NCI-H524 (cell line): ENCODE measurements around the gene PI3.
"Not testable (repeated sequence)": the region's sequence is repeated elsewhere in the genome, so short reads cannot be mapped to it uniquely, and the experiment has no call there.

ENCODE experiments used
- DNase-seq, 2 experiments: peaks; one replicate each; lab custom pipeline; 2025; lab: John Stamatoyannopoulos, UW

PI3 gene

DNA sequence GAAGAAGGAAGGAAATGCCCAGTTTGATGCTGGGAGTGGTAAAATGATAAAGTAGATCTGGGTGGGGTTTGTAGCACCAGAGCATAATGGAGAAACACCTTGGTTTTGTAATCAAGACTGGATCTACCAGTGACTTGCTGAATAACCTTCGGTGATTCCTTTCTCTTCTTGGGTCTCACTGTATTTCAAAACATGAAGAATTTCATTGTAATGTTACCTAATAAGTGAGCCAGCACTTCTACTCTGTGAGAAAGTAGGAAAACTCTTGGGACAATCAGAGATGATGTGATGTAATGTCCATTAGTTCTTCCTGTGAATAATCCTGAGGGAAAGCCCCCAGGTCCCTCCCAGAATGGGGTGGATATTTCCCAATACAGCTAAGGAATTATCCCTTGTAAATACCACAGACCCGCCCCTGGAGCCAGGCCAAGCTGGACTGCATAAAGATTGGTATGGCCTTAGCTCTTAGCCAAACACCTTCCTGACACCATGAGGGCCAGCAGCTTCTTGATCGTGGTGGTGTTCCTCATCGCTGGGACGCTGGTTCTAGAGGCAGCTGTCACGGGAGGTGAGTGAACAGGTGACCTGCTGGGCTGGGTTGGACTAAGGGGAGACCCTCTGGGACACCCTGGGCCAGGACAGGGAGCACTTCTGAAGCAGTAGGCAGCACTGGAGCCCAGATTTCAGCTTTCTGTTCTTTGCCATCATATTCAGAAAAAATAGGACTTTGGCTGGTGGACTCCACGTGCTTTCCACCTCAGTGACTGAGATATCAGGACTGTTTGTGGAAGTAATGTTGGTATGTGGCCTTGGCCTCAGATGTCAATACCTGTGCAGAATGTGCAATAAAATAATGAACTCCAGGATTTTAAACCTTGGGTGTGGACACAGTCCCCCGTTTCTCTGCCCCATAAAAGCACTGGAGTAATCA lies at the start of gene PI3:
Gene PI3, plus strand, starts transcription at position 469 of the 931 bp plus-strand sequence. Its CDS starts 21 bp downstream, at position 490.
- DNase-seq, result no peak

- no peak for DNase-seq
These were observed 46.6 kb upstream of the PI3 start for GRCh38 chr20:45128099-45128498.

- DNase-seq, result no peak
These were observed 37.8 kb upstream of the PI3 start for GRCh38 chr20:45136911-45137310.

- DNase-seq, result no peak
These were observed 36.0 kb upstream of the PI3 start for GRCh38 chr20:45138561-45139300.

DNA sequence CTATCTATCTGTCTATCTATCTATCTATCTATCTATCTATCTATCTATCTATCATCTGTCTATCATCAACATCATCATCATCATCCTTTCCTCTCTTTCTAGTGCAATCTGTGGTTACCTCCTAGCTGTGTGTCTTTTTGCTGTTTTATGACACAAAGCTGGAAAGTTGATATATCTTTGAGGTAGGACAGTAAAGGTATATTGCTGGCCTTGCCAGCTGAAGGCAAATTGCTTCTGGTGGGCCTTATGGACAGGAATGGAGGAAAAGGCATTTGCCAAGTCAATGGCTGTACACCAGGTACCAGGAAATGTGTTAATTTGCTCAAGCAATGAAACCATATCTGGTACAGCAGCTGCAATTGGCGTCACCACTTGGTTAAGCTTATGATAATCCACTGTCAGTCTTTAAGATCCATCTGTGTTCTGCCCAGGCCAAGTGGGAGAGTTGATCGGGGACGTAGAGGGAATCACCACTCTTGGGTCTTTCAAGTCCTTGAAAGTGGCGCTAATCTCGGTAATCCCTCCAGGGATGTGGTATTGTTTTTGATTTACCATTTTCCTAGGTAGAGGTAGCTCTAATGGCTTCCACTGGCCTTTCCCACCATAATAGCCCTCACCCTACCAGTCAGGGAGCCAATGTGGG lies 34.8 kb upstream of the PI3 start:
- DNase-seq, result peak; percentile 96

DNA sequence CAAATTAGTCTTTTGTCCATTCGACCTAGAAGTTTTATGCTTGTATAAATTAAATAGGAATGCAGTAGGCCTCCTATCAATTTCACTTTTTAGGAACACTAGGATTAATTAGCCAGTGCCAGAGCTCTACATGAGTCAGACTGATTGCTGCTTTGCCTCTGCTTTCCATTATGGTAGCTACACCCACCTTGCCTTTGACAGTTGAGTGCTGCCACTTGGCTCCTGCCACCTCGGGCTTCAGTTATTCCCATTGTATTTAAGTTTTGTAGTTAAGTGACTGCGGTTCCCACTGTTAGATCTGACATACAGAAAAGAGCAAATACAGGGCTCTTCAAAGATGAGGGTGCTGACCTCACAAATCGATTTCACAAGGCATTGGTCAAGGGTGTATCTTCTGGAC lies 33.9 kb upstream of the PI3 start:
- DNase-seq, result no peak

- no peak for DNase-seq
These were observed 25.6 kb upstream of the PI3 start for GRCh38 chr20:45149062-45149461.

DNA sequence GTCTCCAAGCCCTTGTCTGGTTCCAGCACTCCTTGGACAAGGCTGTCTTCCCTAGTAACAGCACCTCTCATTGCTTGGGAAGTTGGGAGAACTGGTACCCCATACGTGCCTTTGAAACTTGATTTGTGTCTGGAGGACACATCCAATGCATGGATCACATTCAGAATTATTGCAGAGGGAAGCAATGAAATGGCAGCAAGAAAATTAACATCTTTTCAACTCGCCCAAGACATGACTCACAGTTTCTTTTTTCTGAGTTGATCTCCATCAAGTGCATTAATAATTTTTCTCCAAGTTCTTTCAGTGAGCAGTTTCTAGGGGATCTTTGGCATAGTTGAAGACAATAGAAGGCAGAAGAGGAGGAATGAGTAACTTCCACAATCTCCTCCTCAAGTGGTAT lies 22.3 kb upstream of the PI3 start:
- no peak for DNase-seq

- DNase-seq, result peak in 1 of 2 experiments; percentile 1
These were observed 21.6 kb upstream of the PI3 start for GRCh38 chr20:45153147-45153546.

DNA sequence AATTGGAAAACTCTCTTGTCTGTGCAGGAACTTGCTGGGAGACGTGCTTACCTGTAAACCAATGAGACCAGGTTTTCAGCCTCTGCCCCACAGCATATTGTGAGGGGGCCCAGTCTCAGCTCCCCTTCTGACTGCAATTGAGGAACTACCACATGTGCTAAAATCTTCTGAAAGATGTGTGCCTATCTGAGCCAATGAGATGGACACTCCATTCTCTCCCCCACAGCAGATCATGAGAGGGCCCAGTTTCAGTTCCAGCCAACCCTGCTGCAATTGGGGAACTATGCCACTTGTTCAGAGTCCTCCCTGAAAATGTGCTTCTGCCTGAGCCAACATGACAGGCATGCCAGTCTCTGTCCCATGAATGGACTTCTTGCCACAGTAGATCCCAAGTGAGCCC lies 20.9 kb upstream of the PI3 start:
- DNase-seq, result no peak

GRCh38 chr20:45154183-45154582 lies 20.5 kb upstream of the PI3 start:
- DNase-seq, result peak in 1 of 2 experiments; percentile 15

DNA sequence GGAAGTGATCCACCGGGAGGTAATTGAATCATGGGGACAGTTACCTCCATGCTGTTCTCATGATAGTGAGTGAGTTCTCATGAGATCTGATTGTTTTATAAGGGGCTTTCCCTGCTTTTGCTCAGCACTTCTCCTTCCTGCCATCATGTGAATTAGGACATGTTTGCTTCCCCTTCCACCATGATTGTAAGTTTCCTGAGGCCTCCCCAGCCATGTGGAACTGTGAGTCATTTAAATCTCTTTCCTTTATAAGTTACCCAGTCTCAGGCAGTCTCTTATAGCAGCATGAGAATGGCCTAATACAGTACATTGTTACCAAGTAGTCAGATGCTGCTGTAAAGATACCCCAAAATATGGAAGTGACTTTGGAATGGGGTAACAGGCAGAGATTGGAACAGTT lies 19.9 kb upstream of the PI3 start:
- not testable (repeated sequence) for DNase-seq

- no peak for DNase-seq
These were observed 18.0 kb upstream of the PI3 start for GRCh38 chr20:45156713-45157112.

DNA sequence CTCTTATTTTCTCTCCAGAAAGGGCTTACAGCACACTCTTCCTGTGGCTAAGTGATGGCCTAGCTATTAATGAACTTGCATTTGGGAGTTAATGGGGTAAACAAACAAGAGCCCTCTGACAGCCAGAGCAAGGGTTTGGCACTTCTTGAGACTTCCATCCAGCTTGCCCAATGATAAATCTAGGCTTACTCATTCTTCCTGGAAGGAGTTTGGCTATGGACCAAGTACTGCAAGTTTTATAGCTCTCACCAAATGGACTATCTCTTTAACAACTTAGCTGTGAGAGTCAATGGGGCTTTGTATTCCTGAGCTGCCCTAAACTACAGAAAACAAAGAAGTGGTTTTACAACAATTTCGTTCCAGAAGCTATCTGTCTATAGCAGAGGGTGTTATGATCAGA lies 16.7 kb upstream of the PI3 start:
- DNase-seq, result no peak

- DNase-seq, result no peak
These were observed 11.5 kb upstream of the PI3 start for GRCh38 chr20:45163083-45163803.

DNA sequence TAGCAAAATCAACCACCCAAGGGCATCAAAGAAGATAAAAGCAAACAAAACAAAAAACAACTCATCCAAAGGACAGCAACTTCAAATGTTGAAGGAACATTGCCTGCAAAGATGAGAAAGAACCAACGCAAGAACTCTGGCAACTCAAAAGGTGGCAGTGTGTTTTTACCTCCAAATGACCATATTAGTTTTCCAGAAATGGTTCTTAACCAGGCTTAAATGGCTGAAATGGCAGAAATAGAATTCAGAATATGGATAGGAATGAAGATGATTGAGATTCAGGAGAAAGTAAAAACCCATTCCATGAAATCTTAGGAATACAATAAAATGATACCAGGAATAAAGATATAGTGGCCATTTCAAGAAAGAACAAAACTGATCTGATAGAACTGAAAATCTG lies 9.8 kb upstream of the PI3 start:
- DNase-seq, result no peak

DNA sequence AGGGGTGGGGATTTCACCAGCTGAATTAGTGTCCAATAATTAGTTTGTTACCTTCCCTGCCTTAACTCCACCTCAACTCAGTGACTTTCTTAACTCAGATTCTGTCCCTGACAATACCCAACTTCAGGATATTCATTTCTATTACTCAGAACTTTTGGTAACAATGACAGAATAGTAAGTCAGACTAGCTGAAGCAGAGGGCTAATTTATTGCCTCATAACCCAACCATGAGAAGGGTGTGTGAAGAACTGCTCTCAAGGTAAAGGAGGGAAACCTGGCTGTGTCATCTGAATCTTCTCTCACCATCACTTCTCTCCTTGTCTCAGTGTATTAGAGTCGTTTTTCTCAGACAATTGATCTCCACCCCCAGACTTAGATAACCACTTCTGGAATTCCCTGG lies 1.2 kb upstream of the PI3 start:
- no peak for DNase-seq

- peak; percentile 24 to 57 for DNase-seq
These were observed 2.0 kb downstream of the PI3 start for GRCh38 chr20:45176526-45177267.

DNA sequence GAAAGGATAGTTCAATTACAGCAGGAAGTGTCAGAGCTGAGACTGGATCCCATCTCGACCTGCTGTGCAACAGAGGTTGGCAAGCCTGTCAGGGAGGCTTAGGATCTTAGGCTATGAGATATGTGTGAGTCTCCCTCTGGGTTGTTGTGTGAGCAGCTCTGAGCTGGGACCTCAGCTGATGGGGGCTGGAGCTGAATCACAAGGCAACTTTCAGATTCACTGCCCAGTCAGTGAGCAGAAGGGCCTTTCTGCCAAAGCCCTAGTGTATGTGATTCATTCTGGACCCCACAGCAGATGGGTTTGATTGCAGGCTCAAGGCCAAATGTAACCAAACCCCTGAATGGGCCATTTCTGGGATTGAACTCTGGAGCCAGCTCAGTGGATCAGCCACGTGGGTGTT lies 4.5 kb downstream of the PI3 start:
- DNase-seq, result no peak

DNA sequence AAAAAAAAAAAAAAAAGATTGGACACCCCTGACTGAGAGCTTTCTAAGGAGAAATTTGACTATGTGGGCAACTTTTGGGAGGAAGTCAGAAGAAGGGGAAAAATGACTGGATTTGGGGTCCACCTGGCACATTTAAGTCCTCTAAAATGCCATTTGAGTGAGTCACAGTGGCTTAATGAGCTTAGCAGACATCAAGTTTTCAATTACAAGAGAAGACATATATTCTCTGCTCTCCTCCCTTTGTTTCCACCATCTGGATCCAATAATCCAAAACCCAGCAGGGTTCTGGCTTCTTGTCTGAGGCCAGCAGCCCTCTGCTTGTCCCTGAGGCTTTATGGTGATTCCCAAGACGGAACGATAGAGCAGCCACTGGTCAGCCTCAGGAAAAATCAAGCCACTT lies 6.9 kb downstream of the PI3 start:
- DNase-seq, result peak; percentile 6 to 42

GRCh38 chr20:45183084-45183483 lies 8.4 kb downstream of the PI3 start:
- DNase-seq, result no peak
